Stimulated activated CD8-positive, alpha-beta memory T cell treated with anti-CD3 and anti-CD28 coated beads, Interleukin-7, amount 100 ng/mL, for 1 hour (primary cell): ENCODE results near the gene AHSG.

Source experiments
- DNase-seq, 2 donors: peaks; one replicate each; pipeline ENCODE4 v3.0.0-alpha.2; 2020; ENCODE audit warnings: low read depth in 2 of 2

AHSG gene

GRCh38 chr3:186593862-186594261, 19.0 kb upstream of the AHSG start:
- DNase-seq: no peak

- DNase-seq: no peak
Measured at GRCh38 chr3:186594591-186595113, 18.2 kb upstream of the AHSG start.

- DNase-seq: no peak
Measured at GRCh38 chr3:186596568-186597287, 16.1 kb upstream of the AHSG start.

- DNase-seq: no peak
Measured at GRCh38 chr3:186598108-186598784, 14.6 kb upstream of the AHSG start.

- no peak for DNase-seq
Measured at GRCh38 chr3:186598794-186599141, 14.1 kb upstream of the AHSG start.

- DNase-seq: no peak
Measured at GRCh38 chr3:186599142-186599784, 13.6 kb upstream of the AHSG start.

- no peak for DNase-seq
Measured at GRCh38 chr3:186599785-186600166, 13.1 kb upstream of the AHSG start.

GRCh38 chr3:186600896-186601295, 12.0 kb upstream of the AHSG start:
- DNase-seq: no peak

- no peak for DNase-seq
Measured at GRCh38 chr3:186603159-186603558, 9.7 kb upstream of the AHSG start.

GRCh38 chr3:186605078-186605477, 7.8 kb upstream of the AHSG start:
- DNase-seq: no peak

GRCh38 chr3:186605561-186606545, 7.0 kb upstream of the AHSG start:
- DNase-seq: no peak

GRCh38 chr3:186608624-186609215, 4.1 kb upstream of the AHSG start:
- no peak for DNase-seq

GRCh38 chr3:186609247-186609868, 3.5 kb upstream of the AHSG start:
- DNase-seq: no peak

GRCh38 chr3:186612065-186612464, 795 bp upstream of the AHSG start:
- DNase-seq: no peak

GRCh38 chr3:186613637-186614265, 891 bp downstream of the AHSG start:
- no peak for DNase-seq

- DNase-seq: no peak
Measured at GRCh38 chr3:186614266-186614596, 1.4 kb downstream of the AHSG start.

- DNase-seq: peak; percentile 37 to 58
Measured at GRCh38 chr3:186614597-186615483, 2.0 kb downstream of the AHSG start.

- no peak for DNase-seq
Measured at GRCh38 chr3:186616299-186616617, 3.4 kb downstream of the AHSG start.
